Effector memory CD8-positive, alpha-beta T cell (primary cell): ENCODE results near the gene CBL.

Experiments used
- ATAC-seq: fragments of 150-1000 bp; cut with Tn5 transposase; replicated peaks from 2 replicates; pipeline ENCODE4 v1.10.0; 2021; ENCODE audit warnings: mild to moderate bottlenecking, moderate library complexity
- DNase-seq, 3 experiments: peaks; one replicate each; pipeline ENCODE4 v3.0.0; 2021
- H3K27ac Mint-ChIP-seq, 2 donors: one replicate each; pipeline ENCODE4 v1.8.0; 2022; ENCODE audit warnings: mild to moderate bottlenecking in 2 of 2, mixed read lengths in 2 of 2, moderate library complexity in 2 of 2
- H3K27me3 Mint-ChIP-seq, 2 donors: one replicate each; pipeline ENCODE4 v1.8.0; 2022; ENCODE audit warnings: mixed read lengths in 2 of 2
- H3K36me3 Mint-ChIP-seq: one replicate; pipeline ENCODE4 v1.8.0; 2022; ENCODE audit warnings: mild to moderate bottlenecking, moderate library complexity, mixed read lengths; ENCODE audit not compliant: insufficient read depth
- H3K4me1 Mint-ChIP-seq, 2 donors: one replicate each; pipeline ENCODE4 v1.8.0; 2022; ENCODE audit warnings: low read depth in 2 of 2, mixed read lengths in 2 of 2
- H3K4me3 Mint-ChIP-seq, 2 donors: one replicate each; pipeline ENCODE4 v1.8.0; 2022; ENCODE audit warnings: mild to moderate bottlenecking in 2 of 2, mixed read lengths in 2 of 2, moderate library complexity in 2 of 2
- H3K9me3 Mint-ChIP-seq, 2 donors: one replicate each; pipeline ENCODE4 v1.8.0; 2022; ENCODE audit warnings: mixed read lengths in 2 of 2

The CBL gene

GRCh38 chr11:119355091-119355843 lies 149.1 kb downstream of the CBL start:
- DNase-seq, result no peak
- Mint-ChIP-seq H3K36me3 (peaks cover 11% of the 10 kb centered on the region), H3K27me3 (peaks cover 33 to 68% of the 10 kb centered on the region in 2 donors), H3K9me3 (no peaks in the 10 kb centered on the region), H3K4me3 (peak overlapping the region; percentile 86 to 88), H3K4me1 (peaks cover 9% of the 10 kb centered on the region in 2 donors), H3K27ac (no peak overlapping the region)
- no peak for ATAC-seq

DNA sequence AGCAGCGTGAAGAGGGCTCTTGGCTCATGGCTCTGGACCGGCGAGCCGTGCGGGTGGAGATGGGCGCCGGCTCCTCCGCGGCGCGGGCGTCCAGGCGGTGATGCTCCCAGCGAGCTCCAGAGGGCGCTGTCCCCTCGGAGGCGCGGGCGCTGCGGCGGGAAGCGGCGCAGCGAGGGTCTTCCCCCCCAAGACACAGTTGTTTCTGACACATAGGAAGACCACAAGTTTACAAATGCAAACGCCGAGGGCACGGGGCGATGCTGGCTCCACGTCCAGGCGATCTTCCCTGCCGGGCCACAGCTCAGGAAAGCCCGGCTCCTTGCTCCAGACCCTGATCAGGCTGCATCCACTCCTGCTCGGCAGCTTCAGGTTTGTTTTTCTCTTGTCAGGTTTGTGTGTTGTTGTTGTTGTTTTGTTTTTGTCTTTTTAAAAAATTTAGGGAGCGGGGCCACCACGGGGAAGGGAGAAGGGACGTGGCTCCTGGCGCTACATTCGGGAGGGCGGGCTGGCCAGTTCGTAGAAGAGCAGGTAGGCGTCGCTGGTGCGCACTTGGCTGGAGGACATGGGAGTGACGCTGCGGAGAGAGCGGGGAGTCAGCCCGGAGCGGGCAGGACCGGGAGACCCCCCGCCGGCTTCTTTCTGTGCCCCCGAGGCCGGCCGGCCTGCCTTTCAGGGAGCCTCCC lies 150.4 kb downstream of the CBL start:
- Mint-ChIP-seq H3K9me3 (no peaks in the 10 kb centered on the region), H3K36me3 (peaks cover 9% of the 10 kb centered on the region), H3K4me1 (peaks cover 8 to 9% of the 10 kb centered on the region in 2 donors), H3K27ac (peak overlapping the region; percentile 63 to 89), H3K4me3 (peak overlapping the region; percentile 86 to 88), H3K27me3 (peaks cover 32 to 67% of the 10 kb centered on the region in 2 donors)
- DNase-seq, result peak; percentile 63 to 76 (median 70)
- peak; percentile 92 for ATAC-seq

DNA sequence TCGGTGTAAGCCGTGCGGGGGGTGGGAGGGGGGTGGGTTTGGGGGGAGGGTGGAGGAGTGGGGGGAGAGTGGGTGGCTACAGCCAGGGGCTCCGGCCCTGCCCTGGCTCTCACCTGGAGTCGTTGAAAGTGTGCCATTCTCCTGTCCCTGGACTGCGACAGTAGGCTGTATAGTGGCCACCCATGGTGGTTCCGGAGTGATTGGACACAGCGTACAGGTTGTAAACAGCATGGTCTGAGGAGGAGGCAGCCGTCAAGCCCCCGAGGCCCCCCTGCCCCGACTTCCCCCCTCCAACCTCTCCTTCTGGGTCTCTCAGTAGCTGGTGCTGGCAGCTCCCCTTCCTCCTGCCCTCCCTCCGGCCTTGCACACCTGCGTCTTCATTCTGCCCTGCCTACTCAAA lies 150.9 kb downstream of the CBL start:
- ATAC-seq, result no peak

More for the DNA sequence above, 150.9 kb downstream of the CBL start:
- peaks cover 7% of the 10 kb centered on the region for H3K36me3 Mint-ChIP-seq
- DNase-seq, result no peak
- peak overlapping the region in 1 of 2 donors; percentile 89 for H3K27ac Mint-ChIP-seq
- H3K9me3 Mint-ChIP-seq, result no peaks in the 10 kb centered on the region
- H3K4me1 Mint-ChIP-seq, result peaks cover 8 to 9% of the 10 kb centered on the region in 2 donors
- H3K4me3 Mint-ChIP-seq, result peak overlapping the region; percentile 86 to 88
- H3K27me3 Mint-ChIP-seq, result peaks cover 30 to 67% of the 10 kb centered on the region in 2 donors
